BJ (cell line): ENCODE data around the gene PIGS. TPM values are rescaled to one million over a fixed set of nuclear protein-coding genes. Genes with fewer than 3 reads are reported as not detected.

Experiments used
- CTCF ChIA-PET: fragments of 350-600 bp; formaldehyde crosslinking; extraction: SDS; loops from one replicate; lab custom pipeline; 2021; ENCODE audit warnings: antibody characterized with exemption, inconsistent platforms; lab: Yijun Ruan, JAX
- POLR2A ChIA-PET: fragments of 300-600 bp; sonication (Branson Sonifier 250); formaldehyde crosslinking; extraction: SDS; loops from one replicate; lab custom pipeline; 2021; ENCODE audit warnings: antibody characterized with exemption; lab: Charles Lee
- DNase-seq: peaks from one replicate; pipeline ENCODE4 v3.0.0-alpha.2; 2011; ENCODE audit warnings: low read depth
- H3K27me3 ChIP-seq: 2 replicates; pipeline ENCODE4 v1.6.0; 2011; ENCODE audit warnings: low read length; ENCODE audit not compliant: control insufficient read depth, insufficient read depth
- H3K36me3 ChIP-seq: 2 replicates; pipeline ENCODE4 v1.5.1; 2011; ENCODE audit warnings: low read length; ENCODE audit not compliant: control insufficient read depth, insufficient read depth
- H3K4me3 ChIP-seq: 2 replicates; pipeline ENCODE4 v1.5.1; 2011; ENCODE audit warnings: low read depth, mild to moderate bottlenecking, control low read depth, low read length
- CTCF ChIP-seq: IDR thresholded peaks from 2 replicates; pipeline ENCODE4 v1.5.1; 2011; ENCODE audit warnings: low read depth, mild to moderate bottlenecking, control low read depth, inconsistent platforms, low read length, moderate library complexity; ENCODE audit not compliant: insufficient read depth
- polyA plus RNA-seq: library from polyadenylated mRNA; depleted of rRNA; stranded (reverse); fragments of >200 nt; gene quantifications from 2 replicates; pipeline ENCODE4 v1.2.3, GENCODE V29; 2011

Gene PIGS
- polyA plus RNA-seq, 1 experiment = 99.5 TPM

DNA sequence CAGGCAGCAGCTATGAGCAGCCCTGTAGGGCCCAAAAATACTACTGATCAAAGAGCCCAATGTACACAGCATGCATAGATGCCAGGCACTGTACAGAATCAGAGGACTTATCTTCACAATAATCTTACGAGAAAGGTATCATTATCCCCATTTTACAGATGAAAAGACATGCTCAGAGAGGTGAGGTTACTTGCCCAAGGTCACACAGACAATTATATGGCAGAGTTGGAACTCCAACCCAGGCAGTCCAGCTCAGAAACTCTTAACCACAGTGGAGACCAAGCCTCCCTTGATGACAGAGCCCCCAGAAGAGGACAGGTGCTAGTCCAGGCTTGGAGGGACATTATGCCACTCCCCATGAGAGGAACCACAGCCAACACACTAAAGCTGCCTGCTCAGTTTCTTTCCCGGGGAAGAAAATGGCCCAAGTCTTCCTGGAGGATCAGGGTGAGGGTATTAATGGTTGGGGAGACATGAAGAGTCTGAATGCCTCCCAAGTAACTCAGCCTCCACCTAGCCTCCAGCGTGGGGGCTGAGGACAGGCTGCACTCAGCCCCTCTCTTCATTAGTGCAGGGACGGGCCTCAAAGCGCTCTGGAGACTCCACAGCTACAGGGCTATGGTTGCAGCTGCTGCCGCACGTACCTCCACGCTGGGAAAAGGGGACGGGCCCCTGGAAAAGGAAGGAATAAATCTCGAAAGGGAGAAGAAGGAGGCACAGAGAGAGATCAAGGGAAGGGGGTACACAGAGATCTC lies 19.7 kb downstream of the PIGS start:
- POLR2A ChIA-PET = no interaction called here
- DNase-seq = no peak
- CTCF ChIA-PET = interaction anchor here (1.0 to 6.4 kb wide), 6 partner anchors 11 to 65 kb away, joined by 3 to 27 read pairs (median 5); no protein-coding TSS in a partner anchor
- H3K4me3 ChIP-seq = peak overlapping the region; percentile 55
- no peak for TF ChIP-seq CTCF
- H3K36me3 ChIP-seq = peaks cover 15% of the 10 kb centered on the region
- H3K27me3 ChIP-seq = no peaks in the 10 kb centered on the region

- TF ChIP-seq CTCF = no peak
- H3K27me3 ChIP-seq = no peaks in the 10 kb centered on the region
- ChIA-PET POLR2A (no interaction called here), CTCF (interaction anchor here (1.0 to 6.4 kb wide), 6 partner anchors 11 to 66 kb away, joined by 3 to 27 read pairs (median 5); no protein-coding TSS in a partner anchor)
- DNase-seq = no peak
- H3K36me3 ChIP-seq = peaks cover 13% of the 10 kb centered on the region
- H3K4me3 ChIP-seq = no peak overlapping the region
Observed at GRCh38 chr17:28550858-28551257, 20.5 kb downstream of the PIGS start.

- H3K36me3 ChIP-seq = peaks cover 13% of the 10 kb centered on the region
- no peak overlapping the region for H3K4me3 ChIP-seq
- H3K27me3 ChIP-seq = no peaks in the 10 kb centered on the region
- CTCF ChIA-PET = interaction anchor here (0.6 to 6.4 kb wide), 11 partner anchors 10 to 204 kb away, joined by 3 to 45 read pairs (median 5); partner anchors contain the start of genes ALDOC and PIGS
- POLR2A ChIA-PET = no interaction called here
- TF ChIP-seq CTCF = no peak
- DNase-seq = no peak
Observed at GRCh38 chr17:28549236-28550132, 21.8 kb downstream of the PIGS start.

- POLR2A ChIA-PET = no interaction called here
- DNase-seq = no peak
- Histone ChIP-seq H3K27me3 (no peaks in the 10 kb centered on the region), H3K36me3 (peaks cover 7% of the 10 kb centered on the region), H3K4me3 (no peak overlapping the region)
- CTCF ChIA-PET = interaction anchor here (0.6 to 6.4 kb wide), 12 partner anchors 12 to 76 kb away, joined by 3 to 45 read pairs (median 6); partner anchors contain the start of genes ALDOC and PIGS
- no peak for TF ChIP-seq CTCF
Observed at GRCh38 chr17:28548417-28549130, 22.8 kb downstream of the PIGS start.
